ENCODE measurements around the gene ANO3.
"Not testable (repeated sequence)": the region's sequence is repeated elsewhere in the genome, so short reads cannot be mapped to it uniquely, and the experiment has no call there.

The ANO3 gene

GRCh38 chr11:26593691-26594090, 261.8 kb downstream of the ANO3 start:
- no peak for DNase-seq (ENCODE audit: extremely low spot score)
- no peak for TF ChIP-seq CTCF (IDR thresholded peaks at IDR 0.05; ENCODE audit: control extremely low read depth, extremely low read depth, low read depth, missing control alignments)
- ChIA-PET CTCF (no interaction called here), POLR2A (no interaction called here)

GRCh38 chr11:26595207-26595865, 263.4 kb downstream of the ANO3 start:
- DNase-seq (ENCODE audit: extremely low spot score); POLR2A ChIA-PET; CTCF ChIA-PET: not testable (repeated sequence)

GRCh38 chr11:26597049-26597689, 265.2 kb downstream of the ANO3 start:
- DNase-seq (ENCODE audit: extremely low spot score); POLR2A ChIA-PET: not testable (repeated sequence)
- CTCF ChIA-PET = interaction anchor here (0.7 to 0.9 kb wide), 2 partner anchors 9 to 31 kb away, joined by 3 read pairs; no protein-coding TSS in a partner anchor

GRCh38 chr11:26597899-26598298, 266.0 kb downstream of the ANO3 start:
- TF ChIP-seq CTCF (IDR thresholded peaks at IDR 0.05; ENCODE audit: control extremely low read depth, extremely low read depth, low read depth, missing control alignments) = no peak
- CTCF ChIA-PET = interaction anchor here (0.9 kb wide), 1 partner anchor 10 kb away, joined by 3 read pairs; no protein-coding TSS in a partner anchor
- POLR2A ChIA-PET = no interaction called here
- DNase-seq (ENCODE audit: extremely low spot score) = no peak

- ChIA-PET POLR2A (no interaction called here), CTCF (no interaction called here)
- TF ChIP-seq CTCF (IDR thresholded peaks at IDR 0.05; ENCODE audit: control extremely low read depth, extremely low read depth, low read depth, missing control alignments) = no peak
- no peak for DNase-seq (ENCODE audit: extremely low spot score)
Measured at GRCh38 chr11:26599425-26599824, 267.5 kb downstream of the ANO3 start.

- POLR2A ChIA-PET = no interaction called here
- CTCF ChIA-PET = no interaction called here
- DNase-seq (ENCODE audit: extremely low spot score) = no peak
- no peak for TF ChIP-seq CTCF (IDR thresholded peaks at IDR 0.05; ENCODE audit: control extremely low read depth, extremely low read depth, low read depth, missing control alignments)
Measured at GRCh38 chr11:26599876-26600434, 268.0 kb downstream of the ANO3 start.

- ChIA-PET CTCF (no interaction called here), POLR2A (no interaction called here)
- no peak for TF ChIP-seq CTCF (IDR thresholded peaks at IDR 0.05; ENCODE audit: control extremely low read depth, extremely low read depth, low read depth, missing control alignments)
- no peak for DNase-seq (ENCODE audit: extremely low spot score)
Measured at GRCh38 chr11:26607725-26608506, 276.0 kb downstream of the ANO3 start.

All from GM10248 (cell line).